Measurements from ENCODE around the gene PRELID2.

DNA sequence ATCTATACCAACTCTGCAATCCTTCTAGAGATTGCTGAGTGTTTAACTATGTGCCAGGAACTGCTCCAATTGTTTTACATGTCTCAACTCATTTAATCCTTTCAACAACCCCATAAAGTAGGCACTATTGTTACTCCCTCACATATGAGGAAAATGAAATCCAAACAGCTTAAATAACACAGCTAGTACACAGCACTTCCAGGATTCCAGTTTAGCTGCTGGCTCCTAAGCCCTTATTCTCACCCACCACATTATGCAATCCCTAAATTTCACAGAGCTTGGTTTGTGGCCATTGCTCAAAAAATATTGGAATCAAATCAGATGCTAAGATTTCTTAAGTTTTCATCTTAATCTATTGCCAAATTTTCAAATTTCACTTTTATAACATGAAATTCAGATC, 84.9 kb downstream of the PRELID2 start:
- no peak for TF ChIP-seq EZH2 (IDR thresholded peaks at IDR 0.05; ENCODE audit: low read length)
- TF ChIP-seq, protein P1, sequence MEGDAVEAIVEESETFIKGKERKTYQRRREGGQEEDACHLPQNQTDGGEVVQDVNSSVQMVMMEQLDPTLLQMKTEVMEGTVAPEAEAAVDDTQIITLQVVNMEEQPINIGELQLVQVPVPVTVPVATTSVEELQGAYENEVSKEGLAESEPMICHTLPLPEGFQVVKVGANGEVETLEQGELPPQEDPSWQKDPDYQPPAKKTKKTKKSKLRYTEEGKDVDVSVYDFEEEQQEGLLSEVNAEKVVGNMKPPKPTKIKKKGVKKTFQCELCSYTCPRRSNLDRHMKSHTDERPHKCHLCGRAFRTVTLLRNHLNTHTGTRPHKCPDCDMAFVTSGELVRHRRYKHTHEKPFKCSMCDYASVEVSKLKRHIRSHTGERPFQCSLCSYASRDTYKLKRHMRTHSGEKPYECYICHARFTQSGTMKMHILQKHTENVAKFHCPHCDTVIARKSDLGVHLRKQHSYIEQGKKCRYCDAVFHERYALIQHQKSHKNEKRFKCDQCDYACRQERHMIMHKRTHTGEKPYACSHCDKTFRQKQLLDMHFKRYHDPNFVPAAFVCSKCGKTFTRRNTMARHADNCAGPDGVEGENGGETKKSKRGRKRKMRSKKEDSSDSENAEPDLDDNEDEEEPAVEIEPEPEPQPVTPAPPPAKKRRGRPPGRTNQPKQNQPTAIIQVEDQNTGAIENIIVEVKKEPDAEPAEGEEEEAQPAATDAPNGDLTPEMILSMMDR (optimal IDR thresholded peaks at IDR 0.05 in 1 of 3, IDR thresholded peaks at IDR 0.05 in 1 of 3, conservative IDR thresholded peaks at IDR 0.05 in 1 of 3; ENCODE audit: extremely low read depth in 1 of 3, insufficient read depth in 2 of 3, low read length in 3 of 3) = no peak
